ENCODE measurements around the gene RAPGEF1. TPM values are rescaled to one million over a fixed set of nuclear protein-coding genes. Genes with fewer than 3 reads are reported as not detected.

The RAPGEF1 gene
- polyA plus RNA-seq, 2 of the 4 experiments (the other 2 are of a cell fraction): 21.6 to 27.7 TPM

DNA sequence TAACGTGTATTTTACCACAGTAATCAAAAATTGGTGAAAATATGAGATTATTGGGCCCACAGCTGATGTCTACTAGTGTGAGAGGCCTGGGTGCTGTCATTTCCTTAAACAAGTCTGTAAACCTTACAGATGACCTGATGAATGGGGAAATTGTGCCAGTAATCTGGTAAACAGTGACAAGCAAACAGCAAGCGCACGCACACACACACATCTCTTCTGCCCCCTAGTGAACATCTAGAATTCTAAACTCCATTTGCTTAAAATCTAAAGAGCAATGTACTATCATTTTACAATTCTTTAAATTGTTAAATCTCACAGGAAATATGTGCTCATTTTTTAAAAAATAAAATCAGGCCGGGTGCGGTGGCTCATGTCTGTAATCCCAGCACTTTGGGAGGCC is 7.5 kb upstream of the RAPGEF1 start:
- no peak for FAIRE-seq
- POLR2A ChIA-PET: no interaction called here
- Histone ChIP-seq H3K4me2 (0 out of 3 replicates have a peak overlapping the region, but pooled peaks have one; percentile 47), H3K9me3 (no peaks in the 10 kb centered on the region), H3K4me1 (no peaks in the 10 kb centered on the region), H3K4me3 (no peak overlapping the region), H3K27ac (no peak overlapping the region)
- peak; percentile 57 to 76 for ATAC-seq
- CTCF ChIA-PET: interaction anchor here (0.5 to 25.4 kb wide), 18 partner anchors 9 to 709 kb away, joined by 3 to 737 read pairs (median 4); no protein-coding TSS in a partner anchor
- 18% methylated on average over 5 of the region's 5 CpGs for WGBS (ENCODE audit: missing lambda C conversion rate)
- TF ChIP-seq POLR2AphosphoS2 (conservative IDR thresholded peaks at IDR 0.05; ENCODE audit: low read length) (no peak), NFE2L2 (conservative IDR thresholded peaks at IDR 0.05; ENCODE audit: low read length) (no peak), HEYL (CRISPR knock-in tag; IDR thresholded peaks at IDR 0.05) (no peak), PHF8 (IDR thresholded peaks at IDR 0.05; ENCODE audit: borderline replicate concordance, low read depth) (no peak), FOXS1 (CRISPR knock-in tag; IDR thresholded peaks at IDR 0.05) (no peak), SMC3 (IDR thresholded peaks at IDR 0.05) (peak; percentile 71), HOXA7 (CRISPR knock-in tag; IDR thresholded peaks at IDR 0.05) (no peak), RFX5 (IDR thresholded peaks at IDR 0.05) (no peak), KDM1A (IDR thresholded peaks at IDR 0.05; ENCODE audit: low read depth) (no peak), MAFK (IDR thresholded peaks at IDR 0.05; ENCODE audit: partially characterized antibody) (peak; percentile 46), HOXB5 (CRISPR knock-in tag; IDR thresholded peaks at IDR 0.05) (no peak), CHD2 (IDR thresholded peaks at IDR 0.05; ENCODE audit: low read length, partially characterized antibody) (no peak), RCOR1 (IDR thresholded peaks at IDR 0.05; ENCODE audit: low read depth, low read length) (no peak), ZNF302 (CRISPR knock-in tag; IDR thresholded peaks at IDR 0.05) (no peak), EHMT2 (IDR thresholded peaks at IDR 0.05; ENCODE audit: low read depth) (no peak), EP300 (IDR thresholded peaks at IDR 0.05) (no peak), EHF (CRISPR knock-in tag; IDR thresholded peaks at IDR 0.05) (no peak), RAD21 (conservative IDR thresholded peaks at IDR 0.05 in 1 of 2, IDR thresholded peaks at IDR 0.05 in 1 of 2) (peak; percentile 81 to 91), ZC3H11A (IDR thresholded peaks at IDR 0.05) (no peak), CBX2 (IDR thresholded peaks at IDR 0.05; ENCODE audit: borderline replicate concordance, low read depth) (no peak), TP53 (CRISPR knock-in tag; IDR thresholded peaks at IDR 0.05) (no peak), MYC (IDR thresholded peaks at IDR 0.05; ENCODE audit: borderline replicate concordance, low read length) (no peak)
- TF ChIP-seq, protein P1, sequence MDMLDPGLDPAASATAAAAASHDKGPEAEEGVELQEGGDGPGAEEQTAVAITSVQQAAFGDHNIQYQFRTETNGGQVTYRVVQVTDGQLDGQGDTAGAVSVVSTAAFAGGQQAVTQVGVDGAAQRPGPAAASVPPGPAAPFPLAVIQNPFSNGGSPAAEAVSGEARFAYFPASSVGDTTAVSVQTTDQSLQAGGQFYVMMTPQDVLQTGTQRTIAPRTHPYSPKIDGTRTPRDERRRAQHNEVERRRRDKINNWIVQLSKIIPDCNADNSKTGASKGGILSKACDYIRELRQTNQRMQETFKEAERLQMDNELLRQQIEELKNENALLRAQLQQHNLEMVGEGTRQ (IDR thresholded peaks at IDR 0.05): no peak
- TF ChIP-seq, protein P2, sequence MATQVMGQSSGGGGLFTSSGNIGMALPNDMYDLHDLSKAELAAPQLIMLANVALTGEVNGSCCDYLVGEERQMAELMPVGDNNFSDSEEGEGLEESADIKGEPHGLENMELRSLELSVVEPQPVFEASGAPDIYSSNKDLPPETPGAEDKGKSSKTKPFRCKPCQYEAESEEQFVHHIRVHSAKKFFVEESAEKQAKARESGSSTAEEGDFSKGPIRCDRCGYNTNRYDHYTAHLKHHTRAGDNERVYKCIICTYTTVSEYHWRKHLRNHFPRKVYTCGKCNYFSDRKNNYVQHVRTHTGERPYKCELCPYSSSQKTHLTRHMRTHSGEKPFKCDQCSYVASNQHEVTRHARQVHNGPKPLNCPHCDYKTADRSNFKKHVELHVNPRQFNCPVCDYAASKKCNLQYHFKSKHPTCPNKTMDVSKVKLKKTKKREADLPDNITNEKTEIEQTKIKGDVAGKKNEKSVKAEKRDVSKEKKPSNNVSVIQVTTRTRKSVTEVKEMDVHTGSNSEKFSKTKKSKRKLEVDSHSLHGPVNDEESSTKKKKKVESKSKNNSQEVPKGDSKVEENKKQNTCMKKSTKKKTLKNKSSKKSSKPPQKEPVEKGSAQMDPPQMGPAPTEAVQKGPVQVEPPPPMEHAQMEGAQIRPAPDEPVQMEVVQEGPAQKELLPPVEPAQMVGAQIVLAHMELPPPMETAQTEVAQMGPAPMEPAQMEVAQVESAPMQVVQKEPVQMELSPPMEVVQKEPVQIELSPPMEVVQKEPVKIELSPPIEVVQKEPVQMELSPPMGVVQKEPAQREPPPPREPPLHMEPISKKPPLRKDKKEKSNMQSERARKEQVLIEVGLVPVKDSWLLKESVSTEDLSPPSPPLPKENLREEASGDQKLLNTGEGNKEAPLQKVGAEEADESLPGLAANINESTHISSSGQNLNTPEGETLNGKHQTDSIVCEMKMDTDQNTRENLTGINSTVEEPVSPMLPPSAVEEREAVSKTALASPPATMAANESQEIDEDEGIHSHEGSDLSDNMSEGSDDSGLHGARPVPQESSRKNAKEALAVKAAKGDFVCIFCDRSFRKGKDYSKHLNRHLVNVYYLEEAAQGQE (IDR thresholded peaks at IDR 0.05): no peak
- TF ChIP-seq, protein P3, sequence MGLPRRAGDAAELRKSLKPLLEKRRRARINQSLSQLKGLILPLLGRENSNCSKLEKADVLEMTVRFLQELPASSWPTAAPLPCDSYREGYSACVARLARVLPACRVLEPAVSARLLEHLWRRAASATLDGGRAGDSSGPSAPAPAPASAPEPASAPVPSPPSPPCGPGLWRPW (IDR thresholded peaks at IDR 0.05): no peak
- TF ChIP-seq, protein P4, sequence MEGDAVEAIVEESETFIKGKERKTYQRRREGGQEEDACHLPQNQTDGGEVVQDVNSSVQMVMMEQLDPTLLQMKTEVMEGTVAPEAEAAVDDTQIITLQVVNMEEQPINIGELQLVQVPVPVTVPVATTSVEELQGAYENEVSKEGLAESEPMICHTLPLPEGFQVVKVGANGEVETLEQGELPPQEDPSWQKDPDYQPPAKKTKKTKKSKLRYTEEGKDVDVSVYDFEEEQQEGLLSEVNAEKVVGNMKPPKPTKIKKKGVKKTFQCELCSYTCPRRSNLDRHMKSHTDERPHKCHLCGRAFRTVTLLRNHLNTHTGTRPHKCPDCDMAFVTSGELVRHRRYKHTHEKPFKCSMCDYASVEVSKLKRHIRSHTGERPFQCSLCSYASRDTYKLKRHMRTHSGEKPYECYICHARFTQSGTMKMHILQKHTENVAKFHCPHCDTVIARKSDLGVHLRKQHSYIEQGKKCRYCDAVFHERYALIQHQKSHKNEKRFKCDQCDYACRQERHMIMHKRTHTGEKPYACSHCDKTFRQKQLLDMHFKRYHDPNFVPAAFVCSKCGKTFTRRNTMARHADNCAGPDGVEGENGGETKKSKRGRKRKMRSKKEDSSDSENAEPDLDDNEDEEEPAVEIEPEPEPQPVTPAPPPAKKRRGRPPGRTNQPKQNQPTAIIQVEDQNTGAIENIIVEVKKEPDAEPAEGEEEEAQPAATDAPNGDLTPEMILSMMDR (IDR thresholded peaks at IDR 0.05): peak; percentile 62
- peak in 1 of 2 experiments; percentile 84 for DNase-seq (ENCODE audit: low read depth in 1 of 2, low spot score in 1 of 2)
